A549 (cell line): ENCODE data around the gene ATP5PB. TPM values are rescaled to one million over a fixed set of nuclear protein-coding genes. Genes with fewer than 3 reads are reported as not detected.

ENCODE experiments used
- ATAC-seq, 2 experiments: fragments of 200-7000 bp in 1 of 2; fragments of >200 bp in 1 of 2; cut with Nextera tagmentation in 1 of 2; cut with Tn5 transposase in 1 of 2; 3 replicates each; pipeline versions ENCODE4 v1.8.0 to v1.9.1; 2018 to 2020; ENCODE audit warnings: mild to moderate bottlenecking in 1 of 2, moderate library complexity in 1 of 2
- CTCF ChIA-PET: fragments of 300-600 bp; sonication (Branson Sonifier 250); formaldehyde crosslinking; extraction: SDS; loops from one replicate; lab custom pipeline; 2021; ENCODE audit warnings: antibody characterized with exemption, inconsistent platforms; lab: Yijun Ruan, JAX
- POLR2A ChIA-PET: fragments of 350-600 bp; formaldehyde crosslinking; extraction: SDS; loops from one replicate; lab custom pipeline; 2021; ENCODE audit warnings: antibody characterized with exemption, inconsistent platforms; lab: Yijun Ruan, JAX
- DNase-seq, 2 experiments: peaks; one replicate each; pipeline versions ENCODE4 v3.0.0 to v3.0.0-alpha.2; 2011 to 2016; ENCODE audit warnings: low read depth in 1 of 2, low spot score in 1 of 2
- FAIRE-seq: peaks from 2 replicates; lab custom pipeline; 2011; peaks lifted over from hg19 to GRCh38; lab: Jason Lieb, UNC
- H3K27ac ChIP-seq, 2 experiments: fragments of >200 bp; sonication (Bioruptor Twin); formaldehyde crosslinking; 3 replicates each; pipeline ENCODE4 v1.5.1; 2016 to 2017
- H3K4me1 ChIP-seq: fragments of >200 bp; sonication (Bioruptor Twin); formaldehyde crosslinking; 3 replicates; pipeline ENCODE4 v1.6.1; 2016
- H3K4me2 ChIP-seq: fragments of >200 bp; sonication (Bioruptor Twin); formaldehyde crosslinking; 3 replicates; pipeline ENCODE4 v1.6.1; 2016
- H3K4me3 ChIP-seq: fragments of >200 bp; sonication (Bioruptor Twin); formaldehyde crosslinking; 3 replicates; pipeline ENCODE4 v1.5.1; 2016
- H3K9me3 ChIP-seq: fragments of >200 bp; sonication (Bioruptor Twin); formaldehyde crosslinking; 3 replicates; pipeline ENCODE4 v1.6.1; 2016
- ATOH8 ChIP-seq: fragments of 250-450 bp; sonication (Bioruptor Pico); IDR thresholded peaks from 2 replicates; pipeline ENCODE4 v1.5.0; 2020; ENCODE audit warnings: low read depth, mild to moderate bottlenecking, moderate library complexity
- BCL3 ChIP-seq: fragments of >200 bp; sonication (Bioruptor Twin); formaldehyde crosslinking; IDR thresholded peaks from 3 replicates; pipeline ENCODE4 v1.6.1; 2016
- CBX2 ChIP-seq: fragments of 200-600 bp; sonication (generic); IDR thresholded peaks from 2 replicates; pipeline ENCODE4 v1.6.1; 2016; ENCODE audit warnings: low read depth, mild to moderate bottlenecking, borderline replicate concordance
- CBX8 ChIP-seq: fragments of 200-600 bp; sonication (generic); IDR thresholded peaks from 2 replicates; pipeline ENCODE4 v1.6.1; 2016
- CHD4 ChIP-seq: fragments of 200-600 bp; sonication (generic); IDR thresholded peaks from 2 replicates; pipeline ENCODE4 v1.6.1; 2016; ENCODE audit warnings: antibody characterized with exemption, mild to moderate bottlenecking, borderline replicate concordance
- EHMT2 ChIP-seq: fragments of 200-600 bp; sonication (generic); IDR thresholded peaks from 2 replicates; pipeline ENCODE4 v1.6.1; 2016; ENCODE audit warnings: antibody characterized with exemption, low read depth, mild to moderate bottlenecking, moderate library complexity
- EP300 ChIP-seq, 2 experiments: fragments of >200 bp; sonication (Bioruptor Twin); formaldehyde crosslinking; IDR thresholded peaks; 2 replicates in 1 of 2; 3 replicates in 1 of 2; pipeline ENCODE4 v1.6.1; 2016 to 2017
- ESRRA ChIP-seq: fragments of 150-350 bp; IDR thresholded peaks from 2 replicates; pipeline ENCODE4 v1.6.1; 2014; ENCODE audit warnings: mild to moderate bottlenecking, low read length, borderline replicate concordance
- HDAC2 ChIP-seq: fragments of 200-600 bp; sonication (generic); IDR thresholded peaks from 2 replicates; pipeline ENCODE4 v1.6.1; 2016
- HES2 ChIP-seq: fragments of >200 bp; sonication (Bioruptor Twin); formaldehyde crosslinking; IDR thresholded peaks from 2 replicates; pipeline ENCODE4 v1.6.1; 2016
- HOXA7 ChIP-seq: fragments of 250-450 bp; sonication (Bioruptor Pico); IDR thresholded peaks from 2 replicates; pipeline ENCODE4 v1.5.0; 2020; ENCODE audit warnings: mild to moderate bottlenecking, moderate library complexity
- HOXB5 ChIP-seq: fragments of 250-450 bp; sonication (Bioruptor Pico); IDR thresholded peaks from 2 replicates; pipeline ENCODE4 v1.5.0; 2020; ENCODE audit warnings: mild to moderate bottlenecking, moderate library complexity
- JUN ChIP-seq, 2 experiments: fragments of >200 bp; sonication (Bioruptor Twin); formaldehyde crosslinking; IDR thresholded peaks; 2 replicates in 1 of 2; 3 replicates in 1 of 2; pipeline ENCODE4 v1.6.1; 2016 to 2017
- KDM1A ChIP-seq: fragments of 200-600 bp; sonication (generic); IDR thresholded peaks from 2 replicates; pipeline ENCODE4 v1.6.1; 2016; ENCODE audit warnings: low read depth, mild to moderate bottlenecking
- KDM5A ChIP-seq: fragments of 200-600 bp; sonication (generic); IDR thresholded peaks from 2 replicates; pipeline ENCODE4 v1.6.1; 2016; ENCODE audit warnings: antibody characterized with exemption, mild to moderate bottlenecking
- MAFK ChIP-seq: fragments of 450-650 bp; IDR thresholded peaks from 2 replicates; pipeline ENCODE4 v1.6.1; 2014; ENCODE audit not compliant: partially characterized antibody
- MAZ ChIP-seq: fragments of 150-350 bp; IDR thresholded peaks from 2 replicates; pipeline ENCODE4 v1.6.1; 2014; ENCODE audit warnings: antibody characterized with exemption, low read depth, low read length, borderline replicate concordance
- NFE2L2 ChIP-seq: fragments of 150-350 bp; conservative IDR thresholded peaks from 2 replicates; pipeline ENCODE4 v1.6.1; 2014; ENCODE audit warnings: low read length
- NPAS2 ChIP-seq: fragments of 250-450 bp; sonication (Bioruptor Pico); IDR thresholded peaks from 2 replicates; pipeline ENCODE4 v1.8.0; 2022; ENCODE audit warnings: mild to moderate bottlenecking, moderate library complexity, borderline replicate concordance
- PBX3 ChIP-seq: IDR thresholded peaks from 2 replicates; pipeline ENCODE4 v1.6.1; 2012
- PHF8 ChIP-seq: fragments of 200-600 bp; sonication (generic); IDR thresholded peaks from 2 replicates; pipeline ENCODE4 v1.6.1; 2016; ENCODE audit warnings: low read depth, mild to moderate bottlenecking, antibody characterized with exemption, moderate library complexity, borderline replicate concordance
- POLR2A ChIP-seq: IDR thresholded peaks from 2 replicates; pipeline ENCODE4 v1.6.1; 2012; ENCODE audit warnings: mild to moderate bottlenecking, low read length
- POLR2AphosphoS2 ChIP-seq: conservative IDR thresholded peaks from 2 replicates; pipeline ENCODE4 v1.6.1; 2012; ENCODE audit warnings: low read length, improper control_type of control experiment, inconsistent platforms
- RCOR1 ChIP-seq: fragments of 150-350 bp; IDR thresholded peaks from 2 replicates; pipeline ENCODE4 v1.6.1; 2014; ENCODE audit warnings: antibody characterized with exemption, low read length, low read depth
- RFX5 ChIP-seq: fragments of 450-650 bp; IDR thresholded peaks from 2 replicates; pipeline ENCODE4 v1.7.1; 2014; ENCODE audit warnings: antibody characterized with exemption, mild to moderate bottlenecking, moderate library complexity
- TFCP2L1 ChIP-seq: fragments of 250-450 bp; sonication (Bioruptor Pico); IDR thresholded peaks from 2 replicates; pipeline ENCODE4 v1.5.0; 2021; ENCODE audit warnings: mild to moderate bottlenecking
- ZC3H11A ChIP-seq: fragments of 450-650 bp; IDR thresholded peaks from 2 replicates; pipeline ENCODE4 v1.6.1; 2014; ENCODE audit warnings: antibody characterized with exemption, mild to moderate bottlenecking
- ZFP36 ChIP-seq: fragments of 450-650 bp; IDR thresholded peaks from 2 replicates; pipeline ENCODE4 v1.6.1; 2014; ENCODE audit warnings: borderline replicate concordance; ENCODE audit not compliant: partially characterized antibody
- WGBS: methylation state at CpG from one replicate; pipeline ENCODE4 v1.1.6; 2017; ENCODE audit errors: missing lambda C conversion rate; 5-methylcytosine and 5-hydroxymethylcytosine counted together
- polyA plus RNA-seq, 4 experiments: library from polyadenylated mRNA; depleted of rRNA in 3 of 4; stranded (reverse); fragments of >200 nt; fragmentation: RNase III in 1 of 4; extraction: RNeasy Plus Mini Kit Qiagen cat#74134 plus additional on column Dnase treatment in 1 of 4; gene quantifications; 2 replicates in 3 of 4; 3 replicates in 1 of 4; pipeline ENCODE4 v1.2.3, GENCODE V29; 2011 to 2017

ATP5PB gene
- polyA plus RNA-seq, 2 of the 4 experiments (the other 2 are of a cell fraction) = 275 to 300 TPM

GRCh38 chr1:111475701-111476100 lies 26.4 kb downstream of the ATP5PB start:
- Histone ChIP-seq H3K27ac (no peak overlapping the region), H3K9me3 (no peaks in the 10 kb centered on the region), H3K4me2 (no peak overlapping the region), H3K4me1 (no peaks in the 10 kb centered on the region), H3K4me3 (no peak overlapping the region)
- 75% methylated on average over 5 of the region's 5 CpGs for WGBS
- ATAC-seq (no peak), DNase-seq (no peak), FAIRE-seq (no peak)
- ChIA-PET CTCF (no interaction called here), POLR2A (no interaction called here)
- no peak for TF ChIP-seq JUN (IDR thresholded peaks at IDR 0.05)
- no peak for TF ChIP-seq RFX5
- no peak for TF ChIP-seq ESRRA
- no peak for TF ChIP-seq ATOH8
- no peak for TF ChIP-seq KDM5A
- TF ChIP-seq CHD4 = no peak
- no peak for TF ChIP-seq RCOR1

- Histone ChIP-seq H3K4me2 (no peak overlapping the region), H3K4me1 (no peaks in the 10 kb centered on the region), H3K27ac (no peak overlapping the region), H3K9me3 (no peaks in the 10 kb centered on the region), H3K4me3 (no peak overlapping the region)
- FAIRE-seq (no peak), DNase-seq (no peak), ATAC-seq (no peak)
- no peak for TF ChIP-seq CBX2
- no peak for TF ChIP-seq NPAS2 (CRISPR knock-in tag)
- TF ChIP-seq HDAC2 = no peak
- TF ChIP-seq HES2 = no peak
- no peak for TF ChIP-seq NFE2L2
- no peak for TF ChIP-seq HOXB5 (CRISPR knock-in tag)
- TF ChIP-seq EHMT2 = no peak
- TF ChIP-seq POLR2AphosphoS2 = no peak
- no peak for TF ChIP-seq MAZ
- TF ChIP-seq JUN (IDR thresholded peaks at IDR 0.05) = no peak
- no peak for TF ChIP-seq ESRRA
- no peak for TF ChIP-seq POLR2A
- POLR2A ChIA-PET = no interaction called here
- CTCF ChIA-PET = no interaction called here
These were observed 26.9 kb downstream of the ATP5PB start for GRCh38 chr1:111476214-111476613.

- H3K4me2 ChIP-seq = no peak overlapping the region
- TF ChIP-seq CBX8 (no peak), KDM5A (no peak), ZFP36 (no peak), PHF8 (no peak)
- 36% methylated on average over 2 of the region's 2 CpGs for WGBS
- H3K9me3 ChIP-seq = no peaks in the 10 kb centered on the region
- H3K4me3 ChIP-seq = no peak overlapping the region
- ChIA-PET POLR2A (no interaction called here), CTCF (no interaction called here)
- DNase-seq (no peak), ATAC-seq (no peak), FAIRE-seq (no peak)
- no peaks in the 10 kb centered on the region for H3K4me1 ChIP-seq
- H3K27ac ChIP-seq = no peak overlapping the region
These were observed 27.6 kb downstream of the ATP5PB start for GRCh38 chr1:111476761-111477309.

GRCh38 chr1:111480674-111481073 lies 31.4 kb downstream of the ATP5PB start:
- no peak for DNase-seq
- Histone ChIP-seq H3K4me3 (no peak overlapping the region), H3K4me2 (no peak overlapping the region), H3K9me3 (no peaks in the 10 kb centered on the region), H3K4me1 (no peaks in the 10 kb centered on the region), H3K27ac (no peak overlapping the region)
- CTCF ChIA-PET = interaction anchor here (0.8 to 4.0 kb wide), 9 partner anchors 8 to 890 kb away, joined by 3 to 26 read pairs (median 3); no protein-coding TSS in a partner anchor
- FAIRE-seq = no peak
- no peak for ATAC-seq
- POLR2A ChIA-PET = no interaction called here
- no peak for TF ChIP-seq HOXA7 (CRISPR knock-in tag)
- no peak for TF ChIP-seq KDM1A
- TF ChIP-seq ZC3H11A = no peak
- no peak for TF ChIP-seq BCL3
- TF ChIP-seq TFCP2L1 (CRISPR knock-in tag) = no peak
- no peak for TF ChIP-seq EP300 (IDR thresholded peaks at IDR 0.05)
- TF ChIP-seq MAFK = no peak
- TF ChIP-seq PBX3 = no peak
- WGBS = 15% methylated on average over 1 of the region's 1 CpG
